Measurements from ENCODE around the gene LPAR1. TPM values are rescaled to one million over a fixed set of nuclear protein-coding genes. Genes with fewer than 3 reads are reported as not detected.

LPAR1 gene
- total RNA-seq, 4 donors from 2014 or later, result 21.9 to 55.0 (median 25.9) TPM

DNA sequence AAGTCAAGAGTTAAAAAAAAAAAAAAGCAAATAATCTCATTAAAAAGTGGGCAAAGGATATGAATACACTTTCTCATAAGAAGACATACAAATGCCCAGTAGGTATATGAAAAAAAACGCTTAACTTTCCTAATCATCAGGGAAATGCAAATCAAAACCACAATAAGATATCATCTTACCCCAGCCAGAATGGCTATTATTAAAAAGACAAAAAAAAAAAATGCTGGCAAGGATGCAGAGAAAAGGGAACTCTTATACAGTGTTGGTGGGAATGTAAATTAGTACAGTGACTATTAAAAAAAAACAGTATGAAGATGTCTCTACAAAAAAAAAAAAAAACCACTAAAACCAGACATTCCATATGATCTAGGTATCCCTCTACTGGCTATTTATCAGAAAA, 79.4 kb downstream of the LPAR1 start:
- DNase-seq (ENCODE audit: low spot score in 2 of 2), result no peak
- 62 to 94% methylated on average over 1 of the region's 1 CpG for WGBS, 2 donors
- TF ChIP-seq POLR2A (IDR thresholded peaks at IDR 0.05), result no peak
- no peak for TF ChIP-seq CTCF (IDR thresholded peaks at IDR 0.05)
- intact Hi-C loops (cut with DNase I; ENCODE audit: low total_unique reads), result no loop called here
- no peak overlapping the region for H3K4me3 ChIP-seq (ENCODE audit: low read depth, poor library complexity, severe bottlenecking)

GRCh38 chr9:110954822-110955291, 83.4 kb downstream of the LPAR1 start:
- 61 to 72% methylated on average over 1 of the region's 1 CpG for WGBS, 2 donors

DNA sequence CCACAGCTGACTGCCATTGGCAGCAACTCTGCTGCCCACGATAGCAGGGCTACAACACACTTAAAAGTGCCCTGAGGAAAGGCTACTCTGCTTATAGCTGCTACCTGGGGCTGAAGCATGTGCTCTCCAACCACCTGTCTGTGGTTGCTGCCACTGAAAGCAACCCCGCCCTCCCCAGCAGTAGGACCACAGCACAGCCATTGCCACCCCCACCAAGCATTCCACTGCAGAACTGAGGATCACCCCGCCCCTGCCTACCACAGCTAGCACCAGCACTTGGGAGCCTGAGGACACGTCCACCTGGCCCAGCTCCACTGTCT, 85.8 kb downstream of the LPAR1 start:
- no peak overlapping the region for H3K4me3 ChIP-seq (ENCODE audit: low read depth, poor library complexity, severe bottlenecking)
- WGBS, 2 donors, result 61 to 75% methylated on average over 4 of the region's 4 CpGs
- TF ChIP-seq CTCF (IDR thresholded peaks at IDR 0.05), result no peak
- no peak for TF ChIP-seq POLR2A (IDR thresholded peaks at IDR 0.05)
- DNase-seq (ENCODE audit: low spot score in 2 of 2), result no peak
- intact Hi-C loops (cut with DNase I; ENCODE audit: low total_unique reads), result no loop called here

More at GRCh38 chr9:110954822-110955291, 83.4 kb downstream of the LPAR1 start:
- TF ChIP-seq CTCF (IDR thresholded peaks at IDR 0.05) (no peak), POLR2A (IDR thresholded peaks at IDR 0.05) (no peak)
- no peak for DNase-seq (ENCODE audit: low spot score in 2 of 2)
- no peak overlapping the region for H3K4me3 ChIP-seq (ENCODE audit: low read depth, poor library complexity, severe bottlenecking)
- intact Hi-C loops (cut with DNase I; ENCODE audit: low total_unique reads), result no loop called here

DNA sequence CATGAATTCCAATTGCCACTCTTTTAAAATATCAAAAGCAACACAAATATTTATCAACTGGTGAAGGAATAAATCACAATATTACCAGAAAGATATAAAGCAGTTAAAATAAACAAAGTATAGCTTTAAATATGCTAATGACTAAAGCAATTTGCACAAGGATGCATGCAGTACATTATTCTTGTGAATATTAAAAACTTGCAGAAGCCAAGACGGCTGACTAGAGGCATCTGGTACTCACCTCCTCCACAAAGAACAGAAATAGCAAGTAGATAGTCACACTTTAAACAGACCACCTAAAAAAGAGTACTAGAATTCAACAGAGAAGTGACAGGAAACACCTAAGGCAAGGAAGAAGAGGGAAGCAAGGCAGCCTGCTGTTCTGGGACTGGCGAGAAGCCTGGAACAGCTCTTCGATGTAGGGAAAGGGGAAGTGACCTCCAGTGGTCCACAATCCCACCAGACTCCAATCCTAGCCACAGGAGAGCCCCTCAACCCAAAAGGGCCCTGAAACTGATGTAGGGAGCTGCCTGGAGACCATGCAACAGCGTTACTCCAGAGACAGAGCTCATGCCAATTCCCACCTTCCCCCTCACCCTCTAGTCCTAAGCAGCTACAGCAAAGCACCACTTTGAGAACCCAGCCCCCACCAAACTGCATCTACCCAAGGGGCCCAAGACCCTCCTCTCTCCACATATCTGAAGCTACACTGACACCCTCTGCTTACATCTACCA, 86.3 kb downstream of the LPAR1 start:
- TF ChIP-seq POLR2A (IDR thresholded peaks at IDR 0.05) (no peak), CTCF (IDR thresholded peaks at IDR 0.05) (no peak)
- intact Hi-C loops (cut with DNase I; ENCODE audit: low total_unique reads), result no loop called here
- no peak for DNase-seq (ENCODE audit: low spot score in 2 of 2)
- WGBS, 2 donors, result 41 to 48% methylated on average over 4 of the region's 4 CpGs
- no peak overlapping the region for H3K4me3 ChIP-seq (ENCODE audit: low read depth, poor library complexity, severe bottlenecking)

- WGBS, 2 donors, result 91 to 92% methylated on average over 4 of the region's 4 CpGs
- TF ChIP-seq CTCF (IDR thresholded peaks at IDR 0.05), result no peak
- no peak for TF ChIP-seq POLR2A (IDR thresholded peaks at IDR 0.05)
- intact Hi-C loops (cut with DNase I; ENCODE audit: low total_unique reads), result no loop called here
- no peak for DNase-seq (ENCODE audit: low spot score in 2 of 2)
- H3K4me3 ChIP-seq (ENCODE audit: low read depth, poor library complexity, severe bottlenecking), result no peak overlapping the region
These were observed 88.1 kb downstream of the LPAR1 start for GRCh38 chr9:110950041-110950645.

Measured in lower leg skin (tissue), 4 donors.